Kidney (tissue), 14 donors: Measurements from ENCODE around the gene EN1. TPM values are rescaled to one million over a fixed set of nuclear protein-coding genes. Genes with fewer than 3 reads are reported as not detected.

Source experiments
- DNase-seq, 5 donors: peaks; one replicate each; pipeline ENCODE4 v3.0.0-alpha.2; 2013 to 2020
- FAIRE-seq: peaks from 2 replicates; lab custom pipeline; 2012; peaks lifted over from hg19 to GRCh38; lab: Jason Lieb, UNC
- H3K27ac ChIP-seq, 2 donors: one replicate each; pipeline ENCODE4 v1.7.0; 2013; ENCODE audit warnings: low read depth in 2 of 2, low read length in 2 of 2, inconsistent platforms in 1 of 2
- H3K27me3 ChIP-seq: one replicate; pipeline ENCODE4 v1.7.1; 2013; ENCODE audit warnings: low read length, inconsistent platforms; ENCODE audit not compliant: control insufficient read depth, insufficient read depth
- H3K36me3 ChIP-seq, 3 donors: one replicate each; pipeline versions ENCODE4 v1.7.0 to v1.7.1; 2013; ENCODE audit warnings: low read length in 3 of 3, control low read depth in 1 of 3, inconsistent platforms in 1 of 3; ENCODE audit not compliant: insufficient read depth in 3 of 3, control insufficient read depth in 2 of 3
- H3K4me1 ChIP-seq, 3 donors: one replicate each; pipeline versions ENCODE4 v1.7.0 to v1.7.1; 2013; ENCODE audit warnings: low read length in 3 of 3, inconsistent platforms in 1 of 3, low read depth in 1 of 3; ENCODE audit not compliant: control insufficient read depth in 2 of 3, insufficient read depth in 2 of 3
- H3K4me3 ChIP-seq, 3 donors: one replicate each; pipeline versions ENCODE4 v1.7.0 to v1.8.1; 2013; ENCODE audit warnings: low read length in 3 of 3, control low read depth in 1 of 3, inconsistent platforms in 1 of 3
- H3K9ac ChIP-seq, 3 donors: one replicate each; pipeline versions ENCODE4 v1.7.0 to v1.7.1; 2013; ENCODE audit warnings: low read length in 3 of 3, control low read depth in 1 of 3, inconsistent platforms in 1 of 3
- H3K9me3 ChIP-seq, 3 donors: one replicate each; pipeline versions ENCODE4 v1.7.0 to v1.7.1; 2013; ENCODE audit warnings: low read length in 3 of 3, control low read depth in 1 of 3, inconsistent platforms in 1 of 3; ENCODE audit not compliant: control insufficient read depth in 2 of 3, insufficient read depth in 1 of 3
- CTCF ChIP-seq: IDR thresholded peaks from 3 replicates; pipeline ENCODE4 v1.5.1; 2012; ENCODE audit warnings: mild to moderate bottlenecking, moderate library complexity, borderline replicate concordance; ENCODE audit not compliant: insufficient read depth; ENCODE audit errors: extremely low read depth
- intact Hi-C: fragments of 100-400 bp; cut with DNase I; formaldehyde crosslinking; loops from one replicate; pipeline ENCODE4 v1.11.1; 2022
- polyA plus RNA-seq: library from polyadenylated mRNA; stranded (reverse); fragments of 350-450 nt; fragmentation: Illumina TruSeq; extraction: RNeasy Lipid Tissue Mini Kit (QIAGEN cat#74804); gene quantifications from one replicate; pipeline ENCODE4 v1.2.3, GENCODE V29; 2014; ENCODE audit warnings: low read depth, low replicate concordance; ENCODE audit not compliant: insufficient read depth
- total RNA-seq: library from RNA; stranded (reverse); fragmentation: NEBNext Ultra II Directional; extraction: Animal tissue kit (Norgen Biotek cat#: 25700); gene quantifications from one replicate; pipeline ENCODE4 v1.2.1, GENCODE V29; 2021
- donor health status: control.
- donor health status: control.
- donor health status: control.
- donor health status: control.
- donor health status: control.
- donor health status: DM: yes; HTN: yes; CAD: no.
- donor health status: Normal renal cell carcinoma (clear cell type).

EN1 gene
- total and polyA plus RNA-seq, 2 donors from 2014 or later = 0.16 TPM; not detected in 1

DNA sequence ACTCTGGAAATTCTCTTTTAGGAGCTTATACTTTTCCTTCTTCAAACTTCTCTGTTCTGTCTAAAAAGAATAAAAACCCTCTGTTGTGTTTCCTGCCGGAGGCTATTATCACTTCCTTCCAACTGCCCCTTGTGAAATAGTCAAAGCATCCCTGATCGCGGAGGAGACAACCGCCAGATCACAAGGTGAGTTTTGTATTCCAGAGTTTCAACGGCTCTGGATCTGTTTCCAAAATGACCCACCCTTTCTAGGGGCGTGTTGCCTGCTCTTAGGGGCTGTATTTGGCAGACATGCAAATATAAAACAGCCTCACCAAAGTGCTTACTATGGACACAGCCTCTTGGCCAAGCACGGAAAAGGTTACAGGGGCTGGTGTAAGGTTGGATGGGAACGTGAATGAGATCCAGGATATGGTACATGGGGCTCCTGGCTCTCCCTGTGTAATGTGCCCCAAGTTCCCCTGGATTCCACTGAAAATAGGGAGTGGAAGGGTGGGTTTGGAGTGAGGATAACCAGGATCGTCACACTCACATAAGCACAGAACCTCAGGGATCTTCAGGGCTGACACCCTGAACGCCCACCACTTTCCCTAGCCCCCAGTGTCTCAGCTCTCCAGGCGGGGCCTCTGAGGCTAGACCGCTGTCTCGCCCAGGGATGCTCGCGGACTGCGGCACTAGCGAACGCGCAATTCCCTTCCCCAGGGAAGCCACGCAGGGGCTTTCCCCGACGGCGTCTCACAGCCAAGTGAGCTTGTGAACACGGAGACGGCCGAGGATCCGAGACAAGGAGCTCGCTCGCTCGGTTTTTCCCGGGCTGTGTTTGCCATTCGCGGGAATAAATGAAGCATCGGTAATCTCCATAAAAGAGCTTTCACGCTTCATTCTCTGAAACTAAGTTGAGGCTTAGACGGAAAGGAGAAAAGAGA, 14.4 kb downstream of the EN1 start:
- Histone ChIP-seq H3K4me3 (no peak overlapping the region), H3K4me1 (peaks cover 0 to 13% (median 0%) of the 10 kb centered on the region in 3 donors), H3K36me3 (no peaks in the 10 kb centered on the region), H3K9me3 (no peaks in the 10 kb centered on the region), H3K27ac (no peak overlapping the region), H3K9ac (no peak overlapping the region), H3K27me3 (peaks cover 73% of the 10 kb centered on the region)
- no peak for TF ChIP-seq CTCF
- FAIRE-seq (no peak), DNase-seq (peak in 1 of 5 donors; percentile 9)
- intact Hi-C loops = no loop called here

DNA sequence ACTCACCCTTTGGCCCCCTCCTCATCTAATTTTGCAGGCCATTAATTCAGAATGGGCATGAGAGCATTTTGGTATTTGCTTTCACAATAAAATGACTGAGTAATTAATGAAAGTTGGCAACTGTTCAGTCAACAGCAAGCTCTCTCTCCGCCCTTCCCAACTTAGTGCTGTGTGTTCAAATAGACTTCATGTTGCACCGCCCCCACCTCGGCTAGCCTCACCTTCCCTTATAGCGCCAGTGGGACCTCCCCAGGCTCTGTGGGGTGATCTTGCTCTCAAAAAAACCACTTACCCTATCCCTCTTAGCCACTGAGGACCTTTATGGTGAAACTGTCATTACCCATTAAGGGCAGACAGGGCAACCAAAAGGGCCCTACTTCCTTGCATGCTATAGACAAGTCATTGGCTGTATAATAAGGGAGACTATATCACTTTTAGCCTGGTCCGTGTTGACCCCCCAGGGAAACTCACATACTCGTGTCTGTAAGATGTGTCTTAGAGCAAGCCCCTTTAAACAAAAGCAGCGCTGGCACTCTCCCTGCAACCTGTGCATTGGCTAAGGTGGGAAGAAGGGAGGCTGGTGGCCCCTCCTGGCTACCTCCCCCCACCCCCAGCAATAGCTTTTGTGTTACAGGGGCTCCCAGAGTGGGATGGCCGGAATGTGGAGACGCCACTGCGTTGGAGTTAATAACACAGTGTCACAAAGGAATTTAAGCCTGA, 15.2 kb downstream of the EN1 start:
- FAIRE-seq (no peak), DNase-seq (no peak)
- Histone ChIP-seq H3K27me3 (peaks cover 70% of the 10 kb centered on the region), H3K4me1 (peaks cover 0 to 13% (median 0%) of the 10 kb centered on the region in 3 donors), H3K36me3 (no peaks in the 10 kb centered on the region), H3K4me3 (no peak overlapping the region), H3K9ac (no peak overlapping the region), H3K27ac (no peak overlapping the region), H3K9me3 (no peaks in the 10 kb centered on the region)
- intact Hi-C loops = no loop called here
- no peak for TF ChIP-seq CTCF

- no peak overlapping the region for H3K4me3 ChIP-seq
- intact Hi-C loops = no loop called here
- H3K4me1 ChIP-seq = peaks cover 0 to 7% (median 0%) of the 10 kb centered on the region in 3 donors
- no peak for DNase-seq
- no peak for TF ChIP-seq CTCF
- H3K9ac ChIP-seq = no peak overlapping the region
- H3K27ac ChIP-seq = no peak overlapping the region
- no peak for FAIRE-seq
- no peaks in the 10 kb centered on the region for H3K36me3 ChIP-seq
- H3K9me3 ChIP-seq = no peaks in the 10 kb centered on the region
- peaks cover 62% of the 10 kb centered on the region for H3K27me3 ChIP-seq
Measured at GRCh38 chr2:118830881-118831280, 16.6 kb downstream of the EN1 start.
